HG02588 (cell line): ENCODE measurements around the gene PLEKHH1.
A peak's percentile ranks its signal among the peaks of the same experiment; 100 is the strongest.
"Not testable (repeated sequence)": the region's sequence is repeated elsewhere in the genome, so short reads cannot be mapped to it uniquely, and the experiment has no call there.

Source experiments
- ATAC-seq: cut with Tn5 transposase; IDR thresholded peaks from one replicate; pipeline ENCODE4 v1.9.1; 2021; ENCODE audit warnings: mild to moderate bottlenecking, moderate library complexity; ENCODE audit not compliant: unreplicated experiment

Gene PLEKHH1

DNA sequence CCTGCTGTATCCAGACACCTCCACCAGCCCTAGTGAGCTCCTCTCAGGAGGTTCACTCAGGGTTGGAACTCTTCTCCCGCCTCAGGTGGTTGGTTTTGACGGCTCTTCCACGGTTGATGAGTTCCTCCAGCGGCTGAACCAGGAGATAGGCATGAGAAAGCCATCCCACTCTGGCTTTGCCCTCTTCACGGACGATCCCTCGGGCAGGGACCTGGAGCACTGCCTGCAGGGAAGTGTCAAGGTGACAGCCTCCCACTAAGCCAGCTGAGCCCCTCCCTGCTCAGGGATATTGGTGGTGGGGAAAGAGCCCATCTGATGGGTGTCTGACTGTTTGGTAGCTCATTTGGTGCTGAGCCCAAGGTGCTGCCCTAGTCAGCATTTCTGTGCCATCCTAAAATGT, 46.5 kb downstream of the PLEKHH1 start:
- no peak for ATAC-seq

DNA sequence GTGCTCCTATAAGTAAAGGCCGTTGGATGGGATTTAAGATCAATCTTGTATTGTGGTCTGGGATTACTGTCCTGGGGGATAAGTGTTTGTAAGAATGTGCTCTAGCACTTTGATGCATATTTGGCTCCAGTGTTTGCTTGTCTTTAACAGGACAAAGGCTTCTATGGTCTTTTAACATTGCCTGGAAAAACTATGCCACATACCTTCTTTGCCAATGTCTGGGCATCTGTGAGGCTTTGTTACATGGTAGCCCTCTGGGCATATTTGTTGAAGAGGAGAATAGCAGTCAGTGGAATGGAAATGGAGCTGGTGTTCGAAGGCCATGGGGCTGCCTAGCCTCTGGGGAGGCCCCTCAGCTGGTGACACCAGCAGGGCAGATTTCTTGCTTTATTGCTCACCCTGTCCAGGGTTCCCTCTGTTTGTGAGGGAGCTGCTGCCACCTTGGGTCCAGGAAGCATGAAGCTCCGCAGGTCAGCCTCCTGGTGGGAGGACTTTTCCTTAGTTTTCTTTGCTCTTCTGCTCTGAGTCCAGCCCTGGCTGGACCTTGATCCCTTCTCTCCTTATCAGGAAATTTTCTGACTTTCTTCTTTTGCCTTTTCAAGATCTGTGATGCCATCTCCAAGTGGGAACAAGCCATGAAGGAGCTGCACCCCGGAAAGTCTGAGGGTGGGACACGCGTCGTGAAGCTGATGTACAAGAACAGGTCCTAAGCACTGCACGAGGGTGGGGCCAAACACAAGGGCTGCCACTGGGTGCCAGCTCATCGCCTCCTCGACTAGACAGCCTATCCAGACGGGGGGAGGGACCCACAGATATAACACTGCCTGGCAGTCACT, 47.5 kb downstream of the PLEKHH1 start:
- ATAC-seq, result no peak

- no peak for ATAC-seq
Observed at GRCh38 chr14:67581643-67582042, 48.6 kb downstream of the PLEKHH1 start.

DNA sequence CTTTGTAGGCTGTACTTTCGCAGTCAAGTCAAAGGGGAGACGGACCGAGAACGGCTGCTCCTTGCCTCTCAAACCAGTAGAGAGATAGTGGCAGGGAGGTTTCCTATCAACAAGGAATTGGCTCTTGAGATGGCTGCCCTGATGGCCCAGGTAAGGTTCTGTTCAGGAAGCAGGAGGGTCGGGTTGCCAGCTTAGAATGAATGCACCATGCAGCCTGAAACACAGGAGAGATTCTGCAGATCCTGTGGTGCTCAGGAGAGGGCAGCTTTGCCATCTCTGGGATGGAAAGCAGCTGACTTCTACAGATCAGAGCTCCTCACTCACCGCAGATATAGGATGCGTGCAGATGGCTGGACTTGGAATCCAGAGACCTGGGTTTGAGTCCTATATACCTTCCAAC, 49.0 kb downstream of the PLEKHH1 start:
- no peak for ATAC-seq

GRCh38 chr14:67583711-67584644, 50.9 kb downstream of the PLEKHH1 start:
- ATAC-seq, result no peak

DNA sequence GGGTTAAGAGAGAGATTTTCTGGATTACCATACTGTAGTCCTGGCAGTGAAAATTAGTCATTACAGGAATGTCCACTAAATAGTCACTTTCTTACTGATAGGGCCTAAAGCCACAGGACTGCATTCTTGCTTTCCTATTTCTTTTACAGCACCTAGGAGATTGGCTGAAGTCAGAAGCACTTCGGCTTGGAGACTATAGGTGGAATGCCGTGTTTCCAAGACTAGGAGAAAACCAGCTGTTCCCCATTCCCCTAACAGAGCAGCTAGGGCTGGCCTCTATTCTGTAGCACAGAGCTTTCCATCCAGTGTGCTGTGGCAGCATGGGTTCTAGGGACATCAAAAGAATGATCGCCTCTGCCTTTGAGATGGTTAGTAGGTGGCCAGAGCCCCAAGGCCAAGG, 51.9 kb downstream of the PLEKHH1 start:
- ATAC-seq, result no peak

DNA sequence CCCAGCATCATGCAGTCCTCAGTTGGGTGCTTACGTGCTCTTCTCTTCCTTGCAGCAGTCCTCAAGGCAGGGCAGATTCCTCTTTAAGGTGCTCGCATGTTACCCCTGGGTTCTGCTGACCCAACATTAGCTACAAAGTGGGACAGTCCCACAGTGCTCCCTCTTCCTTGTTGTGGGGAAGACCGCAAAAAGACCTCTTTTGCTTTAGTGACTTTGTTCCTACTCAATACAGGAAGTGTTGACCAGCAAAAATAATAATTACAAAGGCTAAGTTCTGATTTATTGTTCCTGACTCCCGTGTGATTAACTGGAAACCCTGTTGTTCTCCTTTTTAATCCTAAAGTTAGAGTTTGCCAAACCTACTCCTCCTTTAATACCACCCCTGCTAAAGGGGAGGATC, 53.3 kb downstream of the PLEKHH1 start:
- ATAC-seq, result no peak

- ATAC-seq, result no peak
Observed at GRCh38 chr14:67589204-67589770, 56.2 kb downstream of the PLEKHH1 start.

GRCh38 chr14:67593650-67594049, 60.6 kb downstream of the PLEKHH1 start:
- not testable (repeated sequence) for ATAC-seq

DNA sequence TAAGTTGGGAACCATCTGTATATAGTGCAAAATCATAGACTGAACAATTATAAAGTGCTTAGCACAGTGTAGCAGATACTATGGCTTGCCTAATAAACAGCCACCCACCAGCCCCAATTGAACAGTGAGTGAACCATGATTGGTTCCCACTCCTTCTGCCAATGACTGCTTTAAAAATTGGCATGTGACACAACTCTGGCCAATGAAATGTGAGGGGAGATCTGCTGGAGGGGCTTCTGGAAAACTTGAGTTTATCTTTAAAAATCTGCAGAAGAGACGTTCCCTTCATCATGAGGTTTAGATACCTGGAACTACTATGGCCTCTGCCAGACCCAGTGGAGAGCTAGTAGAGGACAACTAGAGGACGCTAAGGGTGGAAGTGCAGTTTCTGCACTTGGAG, 62.3 kb downstream of the PLEKHH1 start:
- no peak for ATAC-seq

DNA sequence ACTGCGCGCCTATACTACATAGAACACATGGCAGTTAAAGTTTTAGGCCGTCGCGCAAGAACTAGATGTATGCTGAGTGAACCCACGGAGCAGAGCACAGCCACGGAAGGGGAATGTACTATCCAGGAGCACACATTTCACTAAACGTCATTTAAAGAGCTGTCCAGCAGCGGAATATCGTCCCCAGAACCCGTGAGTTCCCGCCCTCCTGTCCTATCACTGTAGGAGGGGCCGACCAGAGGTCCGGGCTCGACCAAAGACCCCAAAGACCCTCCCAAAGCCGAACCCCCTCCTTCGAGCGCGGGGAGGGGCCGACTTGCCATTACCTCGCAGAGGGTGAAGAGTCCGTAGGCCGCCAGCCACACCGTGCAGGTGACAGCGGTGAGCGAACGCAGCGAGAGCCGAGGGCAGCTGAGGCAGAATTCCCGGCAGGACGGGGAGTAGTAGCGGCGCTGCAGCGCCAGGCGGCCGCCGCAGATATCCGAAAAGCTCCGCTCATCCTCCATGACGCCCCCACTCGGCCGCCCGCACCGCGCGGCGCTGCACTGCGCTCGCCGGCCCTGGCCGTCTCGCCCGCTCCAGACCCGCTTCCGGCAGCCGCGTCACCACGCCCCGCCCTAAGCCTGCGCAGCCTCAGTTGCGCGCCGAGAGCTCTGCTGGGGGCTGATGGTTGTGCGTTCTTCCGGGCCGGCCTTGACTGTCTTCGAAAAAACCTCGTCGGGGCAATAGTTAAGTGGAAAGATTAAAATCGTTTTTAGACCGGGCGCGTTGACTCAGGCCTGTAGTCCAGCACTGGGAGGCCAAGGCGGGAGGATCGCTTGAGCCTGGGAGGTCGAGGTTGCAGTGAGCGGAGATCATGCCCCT, 66.8 kb downstream of the PLEKHH1 start, which contains the start of gene PIGH:
PIGH (minus strand) TSS at position 571 of the 864 bp plus-strand sequence; CDS start at position 506, 65 bp downstream.
- peak; percentile 88 for ATAC-seq

DNA sequence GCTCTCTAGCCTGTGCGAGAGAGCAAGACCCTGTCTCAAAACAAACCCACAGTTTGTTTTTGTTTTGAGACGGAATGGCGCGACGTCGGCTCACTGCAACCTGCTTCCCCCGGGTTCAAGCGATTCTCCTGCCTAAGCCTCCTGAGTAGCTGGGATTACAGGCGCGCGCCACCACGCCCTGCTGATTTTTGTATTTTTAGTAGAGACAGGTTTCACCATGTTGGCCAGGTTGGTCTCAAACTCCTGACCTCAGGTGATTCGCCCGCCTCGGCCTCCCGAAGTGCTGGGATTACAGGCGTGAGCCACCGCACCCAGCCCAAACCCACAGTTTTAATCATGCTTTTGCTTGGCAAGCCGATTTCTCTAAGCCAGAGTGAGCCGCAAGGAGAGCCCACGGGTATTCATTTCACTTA, 67.5 kb downstream of the PLEKHH1 start:
- not testable (repeated sequence) for ATAC-seq

DNA sequence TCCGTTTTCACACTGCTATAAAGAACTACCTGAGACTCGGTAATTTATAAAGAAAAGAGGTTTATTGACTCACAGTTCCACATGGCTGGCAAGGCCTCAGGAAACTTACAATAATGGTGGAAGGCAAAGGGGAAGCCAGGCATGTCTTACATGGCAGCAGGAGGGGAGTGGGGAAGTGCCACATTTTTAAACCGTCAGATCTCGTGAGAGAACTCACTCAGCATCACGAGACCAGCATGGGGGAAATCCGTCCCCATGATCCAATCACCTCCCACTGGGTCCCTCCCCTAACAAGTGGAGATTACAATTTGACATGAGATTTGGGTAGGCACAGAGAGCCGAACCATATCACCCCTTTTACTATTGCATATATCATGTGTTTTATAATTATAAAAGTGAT, 69.0 kb downstream of the PLEKHH1 start:
- no peak for ATAC-seq

- peak; percentile 58 for ATAC-seq
Observed at GRCh38 chr14:67602995-67603545, 70.0 kb downstream of the PLEKHH1 start.

DNA sequence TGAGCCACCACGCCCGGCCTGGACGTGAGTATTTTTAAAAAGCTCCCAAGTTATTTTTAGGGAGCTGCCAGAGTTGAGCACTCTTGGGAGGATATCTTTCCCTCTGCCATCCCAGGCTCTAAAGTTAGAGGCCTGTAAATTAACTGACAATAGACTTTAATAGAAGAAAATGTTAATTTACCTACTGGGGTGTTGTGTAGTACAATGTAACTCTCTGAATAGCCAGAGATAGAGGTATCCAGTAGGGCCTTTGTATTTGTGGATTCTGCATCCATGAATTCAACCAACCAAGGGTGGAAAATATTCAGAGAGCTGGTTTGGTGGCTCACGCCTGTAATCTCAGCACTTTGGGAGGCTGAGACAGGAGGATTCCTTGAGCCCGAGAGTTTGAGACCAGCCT, 74.6 kb downstream of the PLEKHH1 start:
- no peak for ATAC-seq

DNA sequence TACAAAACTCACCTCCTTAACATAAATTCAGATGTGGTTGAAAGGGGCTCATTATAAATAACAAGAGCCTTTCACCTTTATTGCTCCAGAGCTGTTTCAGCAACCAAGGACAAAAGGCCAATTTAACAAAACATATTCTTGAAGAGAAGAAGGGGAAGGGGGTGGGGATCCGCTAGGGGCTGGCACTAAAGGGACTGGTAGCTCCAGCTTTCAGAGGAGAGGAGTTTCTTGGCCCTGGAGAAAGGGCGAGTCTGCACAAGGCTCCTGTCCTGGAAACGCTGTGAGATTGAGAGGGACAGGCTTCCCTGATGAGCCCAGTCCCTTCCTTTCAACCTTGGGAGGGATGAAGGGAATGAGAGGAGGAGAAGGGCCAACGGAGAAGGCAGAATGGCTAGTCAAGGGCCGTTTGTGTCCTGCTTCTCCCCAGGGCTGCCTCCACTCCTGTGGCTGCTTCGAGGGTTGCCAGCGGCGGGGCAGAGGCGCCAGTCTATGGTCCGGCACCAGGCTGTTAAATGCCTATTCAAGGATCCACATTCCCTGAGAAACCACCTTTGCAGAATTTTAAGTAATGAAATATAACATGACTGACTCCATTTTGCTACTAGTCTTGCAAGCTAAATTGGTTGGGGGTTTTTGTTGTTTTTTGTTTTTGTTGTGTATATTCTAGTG, 76.7 kb downstream of the PLEKHH1 start:
- no peak for ATAC-seq

DNA sequence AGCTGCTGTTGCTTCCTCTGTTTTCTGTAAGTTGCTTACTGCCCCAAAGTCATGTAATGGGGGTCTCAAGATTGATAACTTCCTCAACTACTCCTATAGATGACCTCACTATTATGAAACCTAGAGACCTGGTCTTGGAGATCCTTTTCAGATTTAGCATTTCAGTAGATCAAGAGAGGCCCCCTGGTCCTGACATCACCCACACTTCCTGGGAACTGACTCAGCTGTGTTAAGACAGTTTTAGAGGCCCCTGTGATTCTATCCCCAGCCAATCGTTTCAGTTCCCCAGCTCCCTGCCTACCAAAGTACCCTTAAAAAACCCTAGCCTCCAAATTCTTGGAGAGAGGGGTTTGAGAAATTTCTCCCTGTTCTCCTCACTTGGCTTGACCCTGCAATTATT, 77.4 kb downstream of the PLEKHH1 start:
- no peak for ATAC-seq

DNA sequence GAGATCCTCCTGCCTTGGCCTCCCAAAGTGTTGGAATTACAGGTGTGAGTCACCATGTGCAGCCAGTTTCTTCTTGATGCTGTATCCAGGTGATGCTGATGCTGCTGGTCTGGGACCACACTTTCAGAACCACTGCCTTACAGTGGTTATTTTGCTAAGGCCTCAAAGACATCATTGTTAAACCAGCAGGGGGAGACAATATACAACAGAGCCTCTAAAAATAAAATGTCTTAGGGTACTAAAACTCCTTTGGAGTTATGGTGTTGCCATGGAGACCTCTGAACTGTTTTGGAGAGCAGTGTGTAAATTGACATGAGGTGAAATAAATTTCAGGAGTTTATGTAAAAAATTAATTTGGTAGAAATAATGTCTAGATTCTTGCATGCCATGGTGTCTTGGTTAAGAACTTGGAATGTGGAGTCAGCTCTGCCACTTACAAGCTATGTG, 85.5 kb downstream of the PLEKHH1 start:
- no peak for ATAC-seq

DNA sequence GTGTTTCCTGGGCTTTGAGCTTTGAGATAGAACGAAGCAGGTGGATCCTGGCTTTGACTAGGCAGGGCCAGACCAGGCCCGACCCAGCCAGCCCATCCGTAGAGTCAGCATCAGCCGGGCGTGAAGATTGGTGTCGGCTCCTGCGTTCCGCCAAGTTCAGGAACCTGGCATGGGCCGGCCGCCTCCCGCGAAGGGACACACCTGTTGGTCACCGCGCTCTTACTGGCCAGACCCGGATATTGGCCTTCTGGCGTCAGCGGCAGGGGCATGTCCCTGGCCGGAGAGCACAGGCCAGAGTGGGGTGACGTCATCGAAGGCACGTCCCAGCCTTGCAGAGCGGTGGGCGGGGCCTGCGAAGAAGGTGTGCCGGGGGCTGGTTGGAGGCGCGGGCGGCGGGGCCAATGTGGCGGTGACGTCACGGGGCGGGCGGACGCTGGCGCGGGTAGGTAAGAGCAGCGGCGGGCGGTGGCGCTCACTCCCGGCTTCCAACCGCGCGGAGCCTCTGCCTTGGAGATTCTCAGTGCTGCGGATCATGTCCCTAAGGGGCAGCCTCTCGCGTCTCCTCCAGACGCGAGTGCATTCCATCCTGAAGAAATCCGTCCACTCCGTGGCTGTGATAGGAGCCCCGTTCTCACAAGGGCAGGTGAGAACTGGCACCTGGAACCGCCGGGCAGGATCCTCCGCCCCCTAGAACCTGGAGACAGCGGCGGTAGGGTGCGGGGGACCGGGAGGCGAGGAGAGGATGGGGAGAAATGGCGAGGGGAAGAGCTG, 86.5 kb downstream of the PLEKHH1 start, which contains the start of gene ARG2:
ARG2 (plus strand) TSS at position 475 of the 771 bp plus-strand sequence; CDS start at position 533, 58 bp downstream.
- ATAC-seq, result peak; percentile 96
